HG02884 (cell line): ENCODE data around the gene CTPS2.

Experiments
- ATAC-seq: cut with Tn5 transposase; IDR thresholded peaks from one replicate; pipeline ENCODE4 v1.9.1; 2021; ENCODE audit warnings: mild to moderate bottlenecking, moderate library complexity; ENCODE audit not compliant: unreplicated experiment

The CTPS2 gene

GRCh38 chrX:16573781-16574180 lies 138.7 kb downstream of the CTPS2 start:
- no peak for ATAC-seq

GRCh38 chrX:16567681-16568080 lies 144.8 kb downstream of the CTPS2 start:
- no peak for ATAC-seq

DNA sequence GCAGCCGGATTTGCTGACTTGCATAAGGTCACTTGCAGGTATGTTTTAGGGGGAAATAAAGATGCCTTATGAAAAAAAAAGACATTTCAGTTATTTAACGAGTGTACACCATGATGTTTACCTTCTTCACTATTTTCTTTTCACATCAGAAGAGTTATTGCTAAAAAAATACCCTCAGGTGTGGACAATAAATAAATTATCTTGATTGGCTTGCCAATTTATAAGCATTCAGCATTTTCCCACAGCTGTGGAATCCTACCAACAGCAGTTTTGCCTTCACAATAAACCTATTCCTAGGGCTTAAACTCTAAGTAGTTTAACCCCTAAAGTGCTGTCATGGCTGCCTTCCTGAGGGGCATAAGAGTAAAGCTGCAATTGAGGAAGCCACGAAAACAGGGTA lies 145.9 kb downstream of the CTPS2 start:
- no peak for ATAC-seq

GRCh38 chrX:16560173-16560572 lies 152.3 kb downstream of the CTPS2 start:
- ATAC-seq = no peak

DNA sequence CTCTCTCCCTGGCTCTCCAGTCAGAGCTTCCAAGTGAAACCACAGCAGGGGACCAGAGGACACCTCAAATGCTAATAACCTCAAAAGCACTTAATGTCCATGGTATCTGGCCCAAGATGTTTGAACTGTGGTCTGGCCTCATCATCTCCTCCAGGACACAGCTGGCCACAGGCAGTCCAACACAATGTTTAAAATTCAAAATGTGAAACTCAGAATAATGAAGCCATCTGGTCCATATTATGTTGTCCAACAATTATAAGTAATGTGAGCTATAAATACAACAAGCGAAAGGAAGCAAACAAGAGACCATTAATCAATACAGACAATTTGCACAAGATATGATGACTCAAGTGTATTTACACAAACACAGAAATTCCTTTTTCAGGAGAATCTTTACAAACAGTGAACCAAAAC lies 153.3 kb downstream of the CTPS2 start:
- no peak for ATAC-seq

DNA sequence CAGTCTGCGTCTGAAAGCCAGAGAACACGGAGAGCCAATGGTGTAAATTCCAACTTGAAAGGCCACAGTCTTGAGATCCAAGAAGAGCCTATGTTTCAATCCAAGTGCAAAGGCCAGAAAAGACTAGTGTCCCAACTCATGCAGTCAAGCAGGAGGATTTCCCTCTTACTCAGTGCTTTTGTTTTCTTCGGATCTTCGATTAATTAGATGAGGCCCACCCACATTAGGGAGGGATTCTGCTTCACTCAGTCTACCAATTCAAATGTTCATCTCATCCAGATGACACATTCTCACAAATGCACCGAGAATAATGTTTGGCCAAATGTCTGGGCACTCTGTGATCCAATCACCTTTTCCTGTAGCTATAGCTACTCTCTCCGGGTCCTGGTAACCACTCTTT lies 154.0 kb downstream of the CTPS2 start:
- ATAC-seq = no peak

GRCh38 chrX:16552546-16552945 lies 159.9 kb downstream of the CTPS2 start:
- ATAC-seq = no peak

DNA sequence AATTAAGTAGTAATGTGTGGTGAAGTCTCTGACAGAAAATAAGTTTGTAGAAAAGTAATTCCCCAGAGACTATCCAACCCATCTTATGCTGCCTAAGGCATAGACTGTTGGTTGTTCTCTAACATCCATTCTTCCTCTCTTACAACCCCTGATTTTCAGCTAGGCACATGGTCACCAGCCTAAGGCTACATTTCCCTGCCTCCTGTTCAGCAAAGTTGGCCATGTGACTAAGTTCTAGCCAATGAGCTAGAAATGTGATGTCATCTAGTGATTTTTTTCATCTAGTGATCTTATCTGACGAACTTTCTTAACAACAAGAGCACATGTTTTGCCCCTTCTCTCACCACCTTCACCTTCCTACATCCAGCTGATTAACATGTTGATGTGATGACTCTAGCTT lies 164.8 kb downstream of the CTPS2 start:
- ATAC-seq = no peak

- ATAC-seq = no peak
These were observed 167.5 kb downstream of the CTPS2 start for GRCh38 chrX:16544969-16545368.
